ENCODE measurements around the gene DIP2C. TPM values are rescaled to one million over a fixed set of nuclear protein-coding genes. Genes with fewer than 3 reads are reported as not detected.

The DIP2C gene
- total RNA-seq, 1 donor, result 19.9 TPM

- no peak for TF ChIP-seq CTCF (IDR thresholded peaks at IDR 0.05; ENCODE audit: insufficient read depth, low read depth, low read length)
- no peak for DNase-seq (ENCODE audit: low read depth)
- H3K4me3 ChIP-seq (ENCODE audit: low read depth, low read length), result peak overlapping the region; percentile 62
Measured at GRCh38 chr10:690372-691161, 1.1 kb upstream of the DIP2C start.

- no peak for DNase-seq (ENCODE audit: low read depth)
- TF ChIP-seq CTCF (IDR thresholded peaks at IDR 0.05; ENCODE audit: insufficient read depth, low read depth, low read length), result no peak
- peak overlapping the region; percentile 67 for H3K4me3 ChIP-seq (ENCODE audit: low read depth, low read length)
Measured at GRCh38 chr10:689121-689451, 382 bp downstream of the DIP2C start.

- H3K4me3 ChIP-seq (ENCODE audit: low read depth, low read length), result peak overlapping the region; percentile 67
- no peak for TF ChIP-seq CTCF (IDR thresholded peaks at IDR 0.05; ENCODE audit: insufficient read depth, low read depth, low read length)
- DNase-seq (ENCODE audit: low read depth), result peak; percentile 52
Measured at GRCh38 chr10:688312-689120, 952 bp downstream of the DIP2C start.

- H3K4me3 ChIP-seq (ENCODE audit: low read depth, low read length), result peak overlapping the region; percentile 67
- no peak for TF ChIP-seq CTCF (IDR thresholded peaks at IDR 0.05; ENCODE audit: insufficient read depth, low read depth, low read length)
- no peak for DNase-seq (ENCODE audit: low read depth)
Measured at GRCh38 chr10:687583-688311, 1.7 kb downstream of the DIP2C start.

- no peak overlapping the region for H3K4me3 ChIP-seq (ENCODE audit: low read depth, low read length)
- DNase-seq (ENCODE audit: low read depth), result no peak
- TF ChIP-seq CTCF (IDR thresholded peaks at IDR 0.05; ENCODE audit: insufficient read depth, low read depth, low read length), result no peak
Measured at GRCh38 chr10:686155-686931, 3.1 kb downstream of the DIP2C start.

GRCh38 chr10:685613-686012 lies 3.9 kb downstream of the DIP2C start:
- DNase-seq (ENCODE audit: low read depth), result no peak
- H3K4me3 ChIP-seq (ENCODE audit: low read depth, low read length), result no peak overlapping the region
- no peak for TF ChIP-seq CTCF (IDR thresholded peaks at IDR 0.05; ENCODE audit: insufficient read depth, low read depth, low read length)
